Measurements from ENCODE around the gene ELFN1. TPM values are rescaled to one million over a fixed set of nuclear protein-coding genes. Genes with fewer than 3 reads are reported as not detected.

Gene ELFN1
- total RNA-seq, 1 donor from 2014 or later = 3.7 TPM

- peak; percentile 68 for DNase-seq (ENCODE audit: low spot score)
Measured at GRCh38 chr7:1675036-1675671, 5.1 kb downstream of the ELFN1 start.

GRCh38 chr7:1675673-1676549 is 5.8 kb downstream of the ELFN1 start:
- peak; percentile 88 for DNase-seq (ENCODE audit: low spot score)

- DNase-seq (ENCODE audit: low spot score) = no peak
Measured at GRCh38 chr7:1676550-1677078, 6.5 kb downstream of the ELFN1 start.

GRCh38 chr7:1677206-1678080 is 7.4 kb downstream of the ELFN1 start:
- peak; percentile 55 for DNase-seq (ENCODE audit: low spot score)

GRCh38 chr7:1678081-1678543 is 8.0 kb downstream of the ELFN1 start:
- DNase-seq (ENCODE audit: low spot score) = peak; percentile 73

GRCh38 chr7:1678571-1679325 is 8.7 kb downstream of the ELFN1 start:
- peak; percentile 78 for DNase-seq (ENCODE audit: low spot score)

GRCh38 chr7:1679326-1679965 is 9.4 kb downstream of the ELFN1 start:
- DNase-seq (ENCODE audit: low spot score) = peak; percentile 85

GRCh38 chr7:1679966-1680730 is 10.1 kb downstream of the ELFN1 start:
- DNase-seq (ENCODE audit: low spot score) = peak; percentile 45

- DNase-seq (ENCODE audit: low spot score) = peak; percentile 35
Measured at GRCh38 chr7:1681581-1681980, 11.5 kb downstream of the ELFN1 start.

- no peak for DNase-seq (ENCODE audit: low spot score)
Measured at GRCh38 chr7:1685000-1685624, 15.0 kb downstream of the ELFN1 start.

- DNase-seq (ENCODE audit: low spot score) = no peak
Measured at GRCh38 chr7:1688542-1688941, 18.5 kb downstream of the ELFN1 start.

GRCh38 chr7:1689311-1689710 is 19.2 kb downstream of the ELFN1 start:
- DNase-seq (ENCODE audit: low spot score) = no peak

GRCh38 chr7:1690359-1690958 is 20.4 kb downstream of the ELFN1 start:
- peak; percentile 12 for DNase-seq (ENCODE audit: low spot score)

- DNase-seq (ENCODE audit: low spot score) = peak; percentile 47
Measured at GRCh38 chr7:1691096-1691495, 21.0 kb downstream of the ELFN1 start.

GRCh38 chr7:1691601-1692514 is 21.8 kb downstream of the ELFN1 start:
- peak; percentile 86 for DNase-seq (ENCODE audit: low spot score)

- peak; percentile 75 for DNase-seq (ENCODE audit: low spot score)
Measured at GRCh38 chr7:1692515-1693418, 22.7 kb downstream of the ELFN1 start.
